ENCODE results near the gene SND1. TPM values are rescaled to one million over a fixed set of nuclear protein-coding genes. Genes with fewer than 3 reads are reported as not detected.
A peak's percentile ranks its signal among the peaks of the same experiment; 100 is the strongest.

The SND1 gene
- total RNA-seq, 1 donor from 2014 or later: 165 TPM

DNA sequence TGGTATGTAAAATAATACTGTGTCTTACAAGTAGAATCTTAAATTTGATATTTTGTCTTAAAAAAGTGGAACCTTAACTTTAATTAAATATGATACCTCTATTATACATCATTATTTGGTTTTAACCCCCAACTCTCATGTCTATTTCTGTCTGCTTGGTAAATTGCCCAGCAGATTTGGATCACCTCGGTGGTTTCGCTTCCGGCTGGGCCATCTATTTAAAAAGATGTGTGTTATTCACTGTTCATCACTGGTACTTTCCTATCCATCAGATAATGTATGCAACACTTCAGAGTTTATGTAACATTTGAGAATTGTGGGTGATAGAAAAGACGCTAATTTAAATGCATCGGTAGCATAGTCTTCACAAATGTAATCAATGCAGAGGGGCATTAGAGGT lies 119.7 kb downstream of the SND1 start:
- Mint-ChIP-seq H3K4me1 (ENCODE audit: low read depth, unreplicated experiment) (peaks cover 30% of the 10 kb centered on the region), H3K27me3 (ENCODE audit: unreplicated experiment) (peaks cover 2% of the 10 kb centered on the region), H3K4me3 (ENCODE audit: unreplicated experiment) (no peak overlapping the region), H3K36me3 (ENCODE audit: unreplicated experiment) (no peaks in the 10 kb centered on the region), H3K27ac (ENCODE audit: unreplicated experiment) (peak overlapping the region; percentile 34), H3K9me3 (ENCODE audit: unreplicated experiment) (peaks cover 5% of the 10 kb centered on the region)
- no peak for DNase-seq
- TF ChIP-seq, protein P1, sequence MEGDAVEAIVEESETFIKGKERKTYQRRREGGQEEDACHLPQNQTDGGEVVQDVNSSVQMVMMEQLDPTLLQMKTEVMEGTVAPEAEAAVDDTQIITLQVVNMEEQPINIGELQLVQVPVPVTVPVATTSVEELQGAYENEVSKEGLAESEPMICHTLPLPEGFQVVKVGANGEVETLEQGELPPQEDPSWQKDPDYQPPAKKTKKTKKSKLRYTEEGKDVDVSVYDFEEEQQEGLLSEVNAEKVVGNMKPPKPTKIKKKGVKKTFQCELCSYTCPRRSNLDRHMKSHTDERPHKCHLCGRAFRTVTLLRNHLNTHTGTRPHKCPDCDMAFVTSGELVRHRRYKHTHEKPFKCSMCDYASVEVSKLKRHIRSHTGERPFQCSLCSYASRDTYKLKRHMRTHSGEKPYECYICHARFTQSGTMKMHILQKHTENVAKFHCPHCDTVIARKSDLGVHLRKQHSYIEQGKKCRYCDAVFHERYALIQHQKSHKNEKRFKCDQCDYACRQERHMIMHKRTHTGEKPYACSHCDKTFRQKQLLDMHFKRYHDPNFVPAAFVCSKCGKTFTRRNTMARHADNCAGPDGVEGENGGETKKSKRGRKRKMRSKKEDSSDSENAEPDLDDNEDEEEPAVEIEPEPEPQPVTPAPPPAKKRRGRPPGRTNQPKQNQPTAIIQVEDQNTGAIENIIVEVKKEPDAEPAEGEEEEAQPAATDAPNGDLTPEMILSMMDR (IDR thresholded peaks at IDR 0.05; ENCODE audit: partially characterized antibody, unreplicated experiment): no peak

DNA sequence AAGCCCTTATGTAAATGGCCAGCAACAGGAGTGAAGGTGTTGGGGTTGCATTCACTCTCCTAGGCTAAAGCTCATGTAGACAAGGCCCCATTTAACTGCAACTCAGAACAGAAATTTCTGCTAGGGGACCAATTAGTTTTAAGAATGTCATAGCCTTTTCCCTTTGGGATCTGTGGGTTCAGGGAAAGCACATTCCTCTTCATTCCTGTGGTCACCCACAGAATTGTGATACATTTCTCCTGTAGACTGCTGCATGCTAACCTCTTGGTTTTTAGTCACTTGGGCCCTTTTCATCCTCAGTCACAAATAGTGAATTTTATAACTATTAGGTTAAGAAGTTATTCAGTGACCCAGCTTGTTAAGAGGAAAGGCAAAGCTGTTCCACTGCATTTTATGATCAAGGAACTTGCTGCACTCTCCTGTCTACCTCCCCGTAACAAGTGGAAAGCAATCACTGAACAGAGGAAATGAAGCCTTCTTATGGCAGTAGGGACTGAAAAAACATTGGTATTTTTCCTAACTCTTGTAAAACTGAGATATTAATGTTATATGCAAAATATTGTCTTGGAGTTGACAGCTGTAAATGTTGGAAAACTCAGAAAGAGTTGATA lies 124.9 kb downstream of the SND1 start:
- H3K27me3 Mint-ChIP-seq (ENCODE audit: unreplicated experiment): no peaks in the 10 kb centered on the region
- H3K36me3 Mint-ChIP-seq (ENCODE audit: unreplicated experiment): no peaks in the 10 kb centered on the region
- H3K4me1 Mint-ChIP-seq (ENCODE audit: low read depth, unreplicated experiment): peaks cover 10% of the 10 kb centered on the region
- no peak overlapping the region for H3K27ac Mint-ChIP-seq (ENCODE audit: unreplicated experiment)
- no peaks in the 10 kb centered on the region for H3K9me3 Mint-ChIP-seq (ENCODE audit: unreplicated experiment)
- H3K4me3 Mint-ChIP-seq (ENCODE audit: unreplicated experiment): no peak overlapping the region
- no peak for DNase-seq
- TF ChIP-seq, protein P1 (IDR thresholded peaks at IDR 0.05; ENCODE audit: partially characterized antibody, unreplicated experiment): no peak

DNA sequence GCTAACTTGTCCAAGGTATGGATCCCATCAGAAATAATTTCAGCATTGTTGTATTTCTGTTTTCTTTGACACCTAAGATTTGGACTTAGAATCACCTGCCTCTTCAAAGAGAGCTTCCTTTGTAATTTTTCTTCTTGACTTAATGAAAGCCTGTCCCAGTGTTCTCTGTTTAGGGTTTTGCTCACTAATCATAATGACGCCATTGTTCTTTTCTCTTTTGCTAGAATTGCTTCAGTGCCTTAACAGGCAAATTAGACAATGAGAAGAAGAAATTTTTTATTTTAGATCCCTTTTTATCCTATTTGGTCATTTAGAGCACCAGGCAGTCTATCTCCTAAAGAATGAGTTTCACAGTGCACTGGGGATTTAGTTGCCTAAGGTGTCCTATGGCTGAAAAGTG lies 128.5 kb downstream of the SND1 start:
- no peaks in the 10 kb centered on the region for H3K9me3 Mint-ChIP-seq (ENCODE audit: unreplicated experiment)
- peaks cover 17% of the 10 kb centered on the region for H3K4me1 Mint-ChIP-seq (ENCODE audit: low read depth, unreplicated experiment)

DNA sequence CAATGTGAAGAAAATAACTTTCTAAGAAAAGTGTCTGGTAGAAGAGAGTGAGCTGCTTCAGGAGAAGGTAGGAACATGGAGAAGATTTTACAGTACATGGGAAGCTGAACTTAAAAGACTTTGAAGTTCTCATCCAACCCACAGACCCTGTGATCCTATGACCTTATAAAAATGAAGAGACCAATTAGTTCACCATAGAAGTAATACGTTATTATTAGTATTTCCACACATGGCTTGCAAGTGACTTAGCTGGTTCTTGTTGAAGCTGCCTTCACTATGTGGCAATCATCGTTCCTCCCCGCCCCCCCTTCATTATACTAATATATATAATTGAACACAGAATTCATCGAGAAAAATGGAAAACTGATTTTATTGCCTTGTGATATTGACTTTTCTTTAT lies 129.1 kb downstream of the SND1 start:
- DNase-seq: no peak
- no peak overlapping the region for H3K27ac Mint-ChIP-seq (ENCODE audit: unreplicated experiment)
- no peaks in the 10 kb centered on the region for H3K9me3 Mint-ChIP-seq (ENCODE audit: unreplicated experiment)
- H3K4me3 Mint-ChIP-seq (ENCODE audit: unreplicated experiment): no peak overlapping the region
- TF ChIP-seq, protein P1 (IDR thresholded peaks at IDR 0.05; ENCODE audit: partially characterized antibody, unreplicated experiment): no peak
- peaks cover 17% of the 10 kb centered on the region for H3K4me1 Mint-ChIP-seq (ENCODE audit: low read depth, unreplicated experiment)
- H3K36me3 Mint-ChIP-seq (ENCODE audit: unreplicated experiment): no peaks in the 10 kb centered on the region
- no peaks in the 10 kb centered on the region for H3K27me3 Mint-ChIP-seq (ENCODE audit: unreplicated experiment)

More for the DNA sequence above, 128.5 kb downstream of the SND1 start:
- Mint-ChIP-seq H3K36me3 (ENCODE audit: unreplicated experiment) (no peaks in the 10 kb centered on the region), H3K27me3 (ENCODE audit: unreplicated experiment) (no peaks in the 10 kb centered on the region), H3K27ac (ENCODE audit: unreplicated experiment) (no peak overlapping the region), H3K4me3 (ENCODE audit: unreplicated experiment) (no peak overlapping the region)
- DNase-seq: no peak
- TF ChIP-seq, protein P1 (IDR thresholded peaks at IDR 0.05; ENCODE audit: partially characterized antibody, unreplicated experiment): no peak

DNA sequence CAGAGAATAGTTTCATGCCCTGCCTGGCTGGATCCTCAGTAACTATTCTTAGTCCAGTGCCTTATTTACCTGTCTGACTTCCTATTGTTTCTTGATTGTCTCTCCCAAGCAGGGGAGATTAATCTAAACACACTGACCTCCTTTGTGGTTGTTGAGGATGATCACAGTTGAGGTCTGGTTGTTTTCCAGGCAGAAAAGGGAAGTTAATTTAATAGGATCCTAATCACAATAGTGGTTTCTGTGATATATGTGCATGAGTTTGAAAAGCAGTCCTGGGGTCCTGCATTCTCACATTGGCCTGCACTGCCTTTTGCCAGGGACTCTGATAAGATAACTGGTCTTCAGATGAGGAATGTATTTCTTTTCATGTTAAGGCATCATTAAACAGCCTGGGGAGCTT lies 130.1 kb downstream of the SND1 start:
- no peaks in the 10 kb centered on the region for H3K36me3 Mint-ChIP-seq (ENCODE audit: unreplicated experiment)
- no peak overlapping the region for H3K4me3 Mint-ChIP-seq (ENCODE audit: unreplicated experiment)
- no peak for DNase-seq
- no peaks in the 10 kb centered on the region for H3K9me3 Mint-ChIP-seq (ENCODE audit: unreplicated experiment)
- TF ChIP-seq, protein P1 (IDR thresholded peaks at IDR 0.05; ENCODE audit: partially characterized antibody, unreplicated experiment): no peak
- H3K4me1 Mint-ChIP-seq (ENCODE audit: low read depth, unreplicated experiment): peaks cover 17% of the 10 kb centered on the region
- no peak overlapping the region for H3K27ac Mint-ChIP-seq (ENCODE audit: unreplicated experiment)
- H3K27me3 Mint-ChIP-seq (ENCODE audit: unreplicated experiment): no peaks in the 10 kb centered on the region
